Measurements from ENCODE around the gene DDAH1. TPM values are rescaled to one million over a fixed set of nuclear protein-coding genes. Genes with fewer than 3 reads are reported as not detected.
A peak's percentile ranks its signal among the peaks of the same experiment; 100 is the strongest.
"Not testable (repeated sequence)": the region's sequence is repeated elsewhere in the genome, so short reads cannot be mapped to it uniquely, and the experiment has no call there.

DDAH1 gene
- total RNA-seq = 12.0 TPM

GRCh38 chr1:85465099-85465785 lies at the start of gene DDAH1:
DDAH1 (minus strand) TSS chr1:85465159; CDS start chr1:85465045, 114 bp downstream.
- peaks cover 6 to 15% (median 10%) of the 10 kb centered on the region in 3 donors for H3K4me1 ChIP-seq (ENCODE audit: control insufficient read depth in 3 of 3, insufficient read depth in 3 of 3, low read length in 3 of 3)
- no peaks in the 10 kb centered on the region for H3K9me3 ChIP-seq (ENCODE audit: control insufficient read depth in 3 of 3, low read length in 3 of 3)
- no peaks in the 10 kb centered on the region for H3K27me3 ChIP-seq (ENCODE audit: control insufficient read depth in 3 of 3, insufficient read depth in 3 of 3, low read length in 3 of 3)
- H3K4me3 ChIP-seq (ENCODE audit: low read length in 3 of 3) = peak within 1 kb of the TSS; percentile 79 to 90 (median 87)
- peak within 1 kb of the TSS; percentile 50 for H3K27ac ChIP-seq (ENCODE audit: low read depth, low read length)
- H3K9ac ChIP-seq (ENCODE audit: low read depth in 1 of 3, low read length in 3 of 3) = peak within 1 kb of the TSS; percentile 75 to 83 (median 75)
- H3K36me3 ChIP-seq (ENCODE audit: control insufficient read depth in 3 of 3, insufficient read depth in 3 of 3, low read length in 3 of 3) = no peaks in the 10 kb centered on the region

DNA sequence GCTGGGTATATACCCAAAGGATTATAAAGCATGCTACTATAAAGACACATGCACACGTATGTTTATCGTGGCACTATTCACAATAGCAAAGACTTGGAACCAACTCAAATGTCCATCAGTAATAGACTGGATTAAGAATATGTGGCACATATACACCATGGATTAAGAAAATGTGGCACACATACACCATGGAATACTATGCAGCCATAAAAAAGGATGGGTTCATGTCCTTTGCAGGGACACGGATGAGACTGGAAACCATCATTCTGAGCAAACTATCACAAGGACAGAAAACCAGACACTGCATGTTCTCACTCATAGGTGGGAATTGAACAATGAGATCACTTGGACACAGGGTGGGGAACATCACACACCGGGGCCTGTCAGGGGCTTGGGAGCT lies 49.0 kb upstream of the DDAH1 start:
- not testable (repeated sequence) for H3K9me3 ChIP-seq (ENCODE audit: control insufficient read depth in 3 of 3, low read length in 3 of 3); H3K4me1 ChIP-seq (ENCODE audit: control insufficient read depth in 3 of 3, insufficient read depth in 3 of 3, low read length in 3 of 3); H3K4me3 ChIP-seq (ENCODE audit: low read length in 3 of 3); H3K9ac ChIP-seq (ENCODE audit: low read depth in 1 of 3, low read length in 3 of 3); H3K27ac ChIP-seq (ENCODE audit: low read depth, low read length); H3K36me3 ChIP-seq (ENCODE audit: control insufficient read depth in 3 of 3, insufficient read depth in 3 of 3, low read length in 3 of 3); H3K27me3 ChIP-seq (ENCODE audit: control insufficient read depth in 3 of 3, insufficient read depth in 3 of 3, low read length in 3 of 3)

DNA sequence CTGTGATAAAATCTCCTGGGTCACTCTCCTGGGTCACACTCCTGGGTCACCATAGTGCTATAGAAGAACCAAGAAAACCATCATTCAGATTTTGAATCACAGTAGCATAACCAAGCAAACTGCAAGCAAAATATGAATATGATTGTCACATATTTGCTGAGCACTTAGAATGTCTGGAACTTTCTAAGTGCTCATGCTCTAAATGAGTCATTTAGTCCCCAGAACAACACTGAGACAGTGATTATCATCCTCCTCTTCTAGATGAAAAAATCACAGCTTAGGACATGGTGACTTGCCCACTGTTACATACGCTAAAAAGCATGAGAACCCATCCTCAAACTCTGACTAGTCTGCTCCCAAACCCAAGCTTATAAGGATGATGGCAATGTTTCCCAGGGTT lies 39.5 kb upstream of the DDAH1 start:
- H3K9ac ChIP-seq (ENCODE audit: low read depth in 1 of 3, low read length in 3 of 3) = no peak overlapping the region
- H3K4me3 ChIP-seq (ENCODE audit: low read length in 3 of 3) = no peak overlapping the region
- no peaks in the 10 kb centered on the region for H3K27me3 ChIP-seq (ENCODE audit: control insufficient read depth in 3 of 3, insufficient read depth in 3 of 3, low read length in 3 of 3)
- H3K9me3 ChIP-seq (ENCODE audit: control insufficient read depth in 3 of 3, low read length in 3 of 3) = no peaks in the 10 kb centered on the region
- no peak overlapping the region for H3K27ac ChIP-seq (ENCODE audit: low read depth, low read length)
- H3K4me1 ChIP-seq (ENCODE audit: control insufficient read depth in 3 of 3, insufficient read depth in 3 of 3, low read length in 3 of 3) = peaks cover 0 to 5% (median 2%) of the 10 kb centered on the region in 3 donors
- H3K36me3 ChIP-seq (ENCODE audit: control insufficient read depth in 3 of 3, insufficient read depth in 3 of 3, low read length in 3 of 3) = no peaks in the 10 kb centered on the region

- H3K36me3 ChIP-seq (ENCODE audit: control insufficient read depth in 3 of 3, insufficient read depth in 3 of 3, low read length in 3 of 3) = no peaks in the 10 kb centered on the region
- H3K9ac ChIP-seq (ENCODE audit: low read depth in 1 of 3, low read length in 3 of 3) = no peak overlapping the region
- H3K4me1 ChIP-seq (ENCODE audit: control insufficient read depth in 3 of 3, insufficient read depth in 3 of 3, low read length in 3 of 3) = peaks cover 0 to 5% (median 2%) of the 10 kb centered on the region in 3 donors
- no peaks in the 10 kb centered on the region for H3K27me3 ChIP-seq (ENCODE audit: control insufficient read depth in 3 of 3, insufficient read depth in 3 of 3, low read length in 3 of 3)
- no peak overlapping the region for H3K27ac ChIP-seq (ENCODE audit: low read depth, low read length)
- no peaks in the 10 kb centered on the region for H3K9me3 ChIP-seq (ENCODE audit: control insufficient read depth in 3 of 3, low read length in 3 of 3)
- no peak overlapping the region for H3K4me3 ChIP-seq (ENCODE audit: low read length in 3 of 3)
These were observed 37.7 kb upstream of the DDAH1 start for GRCh38 chr1:85502625-85503083.

- Histone ChIP-seq H3K27me3 (ENCODE audit: control insufficient read depth in 3 of 3, insufficient read depth in 3 of 3, low read length in 3 of 3) (no peaks in the 10 kb centered on the region), H3K27ac (ENCODE audit: low read depth, low read length) (no peak overlapping the region), H3K4me3 (ENCODE audit: low read length in 3 of 3) (no peak overlapping the region), H3K9me3 (ENCODE audit: control insufficient read depth in 3 of 3, low read length in 3 of 3) (no peaks in the 10 kb centered on the region), H3K9ac (ENCODE audit: low read depth in 1 of 3, low read length in 3 of 3) (no peak overlapping the region), H3K36me3 (ENCODE audit: control insufficient read depth in 3 of 3, insufficient read depth in 3 of 3, low read length in 3 of 3) (no peaks in the 10 kb centered on the region), H3K4me1 (ENCODE audit: control insufficient read depth in 3 of 3, insufficient read depth in 3 of 3, low read length in 3 of 3) (peaks cover 0 to 5% (median 2%) of the 10 kb centered on the region in 3 donors)
These were observed 37.2 kb upstream of the DDAH1 start for GRCh38 chr1:85502171-85502570.

DNA sequence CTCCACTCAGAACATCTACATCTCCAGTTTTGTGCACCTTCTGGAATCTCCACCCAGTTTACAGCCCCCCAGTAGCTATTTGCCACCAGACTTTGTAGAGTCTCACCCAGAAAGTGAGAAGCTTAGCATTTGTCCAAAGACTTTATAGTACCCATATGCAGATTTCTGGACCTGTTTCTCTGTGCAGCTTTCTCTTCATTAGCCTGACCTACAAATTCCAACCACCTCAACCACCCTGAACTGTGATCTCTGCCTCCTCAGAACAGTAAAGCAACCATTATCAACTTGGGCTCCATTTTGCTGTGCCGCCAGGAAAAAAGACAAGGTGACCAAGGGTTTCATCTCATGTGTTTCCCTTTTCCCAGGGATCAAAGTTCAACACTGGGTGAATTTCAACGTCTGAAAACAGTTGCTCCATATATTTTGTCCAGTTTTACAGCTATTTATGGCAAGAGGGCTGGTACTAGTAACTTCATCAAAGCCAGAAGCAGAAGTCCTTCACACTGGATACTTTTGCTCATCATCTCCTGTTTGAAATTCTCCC lies 36.5 kb upstream of the DDAH1 start:
- Histone ChIP-seq H3K27ac (ENCODE audit: low read depth, low read length) (no peak overlapping the region), H3K4me1 (ENCODE audit: control insufficient read depth in 3 of 3, insufficient read depth in 3 of 3, low read length in 3 of 3) (peaks cover 0 to 5% (median 2%) of the 10 kb centered on the region in 3 donors), H3K36me3 (ENCODE audit: control insufficient read depth in 3 of 3, insufficient read depth in 3 of 3, low read length in 3 of 3) (no peaks in the 10 kb centered on the region), H3K9ac (ENCODE audit: low read depth in 1 of 3, low read length in 3 of 3) (no peak overlapping the region), H3K27me3 (ENCODE audit: control insufficient read depth in 3 of 3, insufficient read depth in 3 of 3, low read length in 3 of 3) (no peaks in the 10 kb centered on the region), H3K4me3 (ENCODE audit: low read length in 3 of 3) (no peak overlapping the region), H3K9me3 (ENCODE audit: control insufficient read depth in 3 of 3, low read length in 3 of 3) (no peaks in the 10 kb centered on the region)

DNA sequence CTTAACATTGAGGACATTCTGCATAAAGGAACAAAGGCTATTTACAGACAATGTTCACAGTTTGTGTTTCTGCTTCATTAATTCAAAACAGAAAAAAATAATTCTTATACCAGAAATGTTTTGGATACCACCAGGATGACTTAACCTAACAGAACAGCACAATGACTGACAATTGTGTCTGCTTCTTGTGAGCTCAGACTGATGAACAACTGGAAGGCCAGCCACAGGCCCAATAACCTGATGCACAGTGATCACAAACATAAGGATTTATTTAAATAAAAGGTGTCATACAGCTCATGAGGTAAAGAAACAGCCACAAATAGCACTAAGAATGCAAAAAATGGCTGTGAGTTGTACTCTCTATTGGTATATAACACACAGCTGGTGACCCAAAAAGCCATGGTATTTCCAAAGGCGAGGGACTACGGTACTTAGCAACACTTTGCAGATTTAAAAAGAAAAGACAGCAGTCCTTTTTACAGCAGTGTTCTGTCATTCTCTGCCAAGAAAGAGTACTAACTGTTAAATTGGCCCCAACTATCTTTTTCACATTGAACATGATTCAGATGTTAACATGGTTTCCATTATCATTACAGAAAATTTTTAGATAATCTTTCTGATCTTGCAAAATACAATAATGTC lies 32.1 kb upstream of the DDAH1 start:
- no peaks in the 10 kb centered on the region for H3K27me3 ChIP-seq (ENCODE audit: control insufficient read depth in 3 of 3, insufficient read depth in 3 of 3, low read length in 3 of 3)
- H3K36me3 ChIP-seq (ENCODE audit: control insufficient read depth in 3 of 3, insufficient read depth in 3 of 3, low read length in 3 of 3) = no peaks in the 10 kb centered on the region
- no peak overlapping the region for H3K27ac ChIP-seq (ENCODE audit: low read depth, low read length)
- H3K9ac ChIP-seq (ENCODE audit: low read depth in 1 of 3, low read length in 3 of 3) = no peak overlapping the region
- H3K9me3 ChIP-seq (ENCODE audit: control insufficient read depth in 3 of 3, low read length in 3 of 3) = no peaks in the 10 kb centered on the region
- H3K4me3 ChIP-seq (ENCODE audit: low read length in 3 of 3) = no peak overlapping the region
- peaks cover 0 to 15% (median 10%) of the 10 kb centered on the region in 3 donors for H3K4me1 ChIP-seq (ENCODE audit: control insufficient read depth in 3 of 3, insufficient read depth in 3 of 3, low read length in 3 of 3)

DNA sequence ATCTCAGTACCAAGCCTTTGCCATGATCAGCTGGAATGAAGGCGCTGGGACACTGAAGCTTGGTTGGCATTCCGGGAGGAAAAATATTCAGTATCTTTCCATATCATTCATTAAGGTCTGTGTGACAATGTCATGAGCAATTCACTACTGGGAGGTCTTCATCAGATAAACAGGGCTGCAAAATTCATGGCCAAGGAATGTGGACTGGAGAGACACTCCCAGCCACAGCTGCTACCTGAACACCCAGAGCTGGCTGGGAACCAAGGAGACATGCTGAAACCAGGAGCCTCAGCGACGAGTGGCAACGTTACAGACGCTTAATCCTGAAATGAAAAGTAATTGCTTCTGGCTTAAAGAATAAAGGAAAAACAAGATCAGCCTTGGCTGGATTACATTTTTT lies 30.6 kb upstream of the DDAH1 start:
- H3K36me3 ChIP-seq (ENCODE audit: control insufficient read depth in 3 of 3, insufficient read depth in 3 of 3, low read length in 3 of 3) = no peaks in the 10 kb centered on the region
- H3K4me3 ChIP-seq (ENCODE audit: low read length in 3 of 3) = peak overlapping the region; percentile 27 to 57 (median 49)
- H3K9ac ChIP-seq (ENCODE audit: low read depth in 1 of 3, low read length in 3 of 3) = peak overlapping the region; percentile 16 to 46 (median 28)
- H3K27ac ChIP-seq (ENCODE audit: low read depth, low read length) = no peak overlapping the region
- peaks cover 0 to 15% (median 10%) of the 10 kb centered on the region in 3 donors for H3K4me1 ChIP-seq (ENCODE audit: control insufficient read depth in 3 of 3, insufficient read depth in 3 of 3, low read length in 3 of 3)
- H3K27me3 ChIP-seq (ENCODE audit: control insufficient read depth in 3 of 3, insufficient read depth in 3 of 3, low read length in 3 of 3) = no peaks in the 10 kb centered on the region
- H3K9me3 ChIP-seq (ENCODE audit: control insufficient read depth in 3 of 3, low read length in 3 of 3) = no peaks in the 10 kb centered on the region

GRCh38 chr1:85494904-85495266 lies 29.9 kb upstream of the DDAH1 start:
- H3K27ac ChIP-seq (ENCODE audit: low read depth, low read length) = no peak overlapping the region
- H3K36me3 ChIP-seq (ENCODE audit: control insufficient read depth in 3 of 3, insufficient read depth in 3 of 3, low read length in 3 of 3) = no peaks in the 10 kb centered on the region
- no peaks in the 10 kb centered on the region for H3K27me3 ChIP-seq (ENCODE audit: control insufficient read depth in 3 of 3, insufficient read depth in 3 of 3, low read length in 3 of 3)
- no peak overlapping the region for H3K9ac ChIP-seq (ENCODE audit: low read depth in 1 of 3, low read length in 3 of 3)
- no peaks in the 10 kb centered on the region for H3K9me3 ChIP-seq (ENCODE audit: control insufficient read depth in 3 of 3, low read length in 3 of 3)
- H3K4me3 ChIP-seq (ENCODE audit: low read length in 3 of 3) = no peak overlapping the region
- H3K4me1 ChIP-seq (ENCODE audit: control insufficient read depth in 3 of 3, insufficient read depth in 3 of 3, low read length in 3 of 3) = peaks cover 0 to 15% (median 10%) of the 10 kb centered on the region in 3 donors
